ENCODE data around the gene TANGO6.
"Not testable (repeated sequence)": the region's sequence is repeated elsewhere in the genome, so short reads cannot be mapped to it uniquely, and the experiment has no call there.

The TANGO6 gene

GRCh38 chr16:69012906-69013305 lies 169.6 kb downstream of the TANGO6 start:
- no peak for DNase-seq (ENCODE audit: low read depth)

- DNase-seq (ENCODE audit: low read depth): no peak
Measured at GRCh38 chr16:69013991-69014390, 170.7 kb downstream of the TANGO6 start.

- no peak for DNase-seq (ENCODE audit: low read depth)
Measured at GRCh38 chr16:69014811-69015210, 171.5 kb downstream of the TANGO6 start.

GRCh38 chr16:69017036-69017783 lies 173.9 kb downstream of the TANGO6 start:
- no peak for DNase-seq (ENCODE audit: low read depth)

DNA sequence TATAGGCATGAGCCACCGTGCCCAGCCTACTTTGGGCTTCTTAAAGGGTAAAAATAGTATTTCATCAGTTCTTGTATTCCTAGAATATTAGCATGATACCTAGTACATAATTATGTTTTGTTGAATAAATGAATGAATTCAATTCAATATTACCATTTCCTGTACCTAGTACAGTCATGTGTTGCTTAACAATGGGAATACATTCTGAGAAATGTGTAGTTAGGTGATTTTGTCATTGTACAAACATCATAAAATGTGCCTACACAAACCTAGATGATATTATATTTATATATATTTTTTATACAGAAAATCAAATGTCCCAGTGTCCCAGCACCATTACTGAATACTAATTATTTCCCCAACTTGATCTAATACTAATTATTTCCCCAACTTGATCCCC lies 176.5 kb downstream of the TANGO6 start:
- DNase-seq (ENCODE audit: low read depth): no peak

- DNase-seq (ENCODE audit: low read depth): no peak
Measured at GRCh38 chr16:69029121-69029520, 185.8 kb downstream of the TANGO6 start.

DNA sequence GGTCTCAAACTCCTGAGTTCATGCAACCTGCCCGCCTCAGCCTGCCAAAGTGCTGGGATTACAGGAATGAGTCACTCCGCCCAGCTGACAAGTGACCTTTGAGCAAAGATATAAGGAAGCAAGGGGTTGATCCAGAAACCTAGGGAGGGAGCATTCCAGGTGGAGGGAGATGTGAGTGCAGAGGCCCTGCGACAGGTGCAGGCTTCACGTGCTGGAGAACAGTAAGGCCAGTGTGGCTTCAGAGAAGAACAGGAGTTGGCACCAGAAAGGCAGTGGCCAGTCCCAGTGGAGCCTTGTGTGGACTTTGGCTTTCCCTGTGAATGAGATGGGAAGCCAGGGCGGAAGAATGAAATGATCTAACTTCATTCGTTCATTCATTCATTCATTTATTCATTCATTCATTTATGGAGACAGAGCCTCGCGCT lies 188.6 kb downstream of the TANGO6 start:
- no peak for DNase-seq (ENCODE audit: low read depth)

DNA sequence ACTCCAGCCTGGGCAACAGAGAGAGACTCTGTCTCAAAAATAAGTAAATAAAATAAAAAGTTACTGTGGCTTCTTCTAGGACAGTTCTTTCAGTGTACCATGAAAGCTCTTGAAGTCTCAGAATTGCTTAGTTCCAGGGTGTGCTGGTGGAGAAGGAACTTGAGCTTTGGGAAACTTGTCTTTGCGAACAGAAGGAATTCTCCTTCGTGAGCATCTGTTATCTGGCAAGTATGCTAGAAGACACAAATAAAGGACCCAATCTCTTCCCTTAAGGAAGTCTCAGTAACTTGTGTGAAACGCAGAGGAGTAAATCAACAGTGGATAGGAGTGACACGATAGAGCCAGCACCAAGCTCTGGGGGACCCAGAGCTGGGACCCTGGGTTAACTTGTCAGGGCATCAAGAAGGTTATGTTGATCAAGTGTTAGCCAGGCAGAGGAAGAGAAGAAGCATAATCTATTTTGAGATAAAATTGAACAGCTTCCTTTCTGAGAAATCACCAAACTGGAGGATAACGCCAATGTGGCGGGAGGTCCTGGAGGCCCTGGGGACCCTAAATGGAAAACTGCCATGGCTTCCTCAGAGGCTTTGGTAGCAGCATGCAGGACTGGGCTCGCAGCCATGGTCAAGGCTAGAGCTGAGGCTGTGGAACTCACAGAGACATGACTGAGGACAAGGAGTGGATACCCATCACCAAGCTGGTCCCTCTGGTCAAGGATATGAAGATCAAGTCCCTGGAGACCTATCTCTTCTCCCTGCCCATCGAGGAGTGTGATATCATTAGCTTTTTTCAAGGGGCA lies 190.0 kb downstream of the TANGO6 start:
- DNase-seq (ENCODE audit: low read depth): no peak

DNA sequence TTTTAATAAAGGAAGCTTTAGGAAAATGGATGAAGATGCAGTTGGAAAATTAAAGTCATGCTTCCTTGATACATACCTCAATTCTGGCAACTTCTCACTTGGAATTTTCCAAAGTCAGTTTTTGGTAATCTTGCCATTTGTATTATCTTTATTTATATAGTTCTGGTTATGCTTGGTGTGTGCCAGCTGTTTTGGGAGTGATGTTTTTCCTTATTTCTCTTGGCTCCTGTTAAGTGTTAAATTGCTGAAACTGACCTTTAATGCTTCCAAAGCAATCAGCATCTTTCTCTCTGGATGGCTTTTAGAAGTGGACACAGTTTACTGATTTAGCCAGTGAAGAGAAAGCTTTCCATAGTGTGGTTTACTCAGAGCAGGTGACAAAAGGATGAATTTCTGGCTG lies 192.0 kb downstream of the TANGO6 start:
- no peak for DNase-seq (ENCODE audit: low read depth)

- no peak for DNase-seq (ENCODE audit: low read depth)
Measured at GRCh38 chr16:69036399-69037091, 193.2 kb downstream of the TANGO6 start.

GRCh38 chr16:69037373-69038160 lies 194.2 kb downstream of the TANGO6 start:
- no peak for DNase-seq (ENCODE audit: low read depth)

- DNase-seq (ENCODE audit: low read depth): no peak
Measured at GRCh38 chr16:69039333-69039941, 196.1 kb downstream of the TANGO6 start.

- no peak for DNase-seq (ENCODE audit: low read depth)
Measured at GRCh38 chr16:69040144-69040909, 197.0 kb downstream of the TANGO6 start.

DNA sequence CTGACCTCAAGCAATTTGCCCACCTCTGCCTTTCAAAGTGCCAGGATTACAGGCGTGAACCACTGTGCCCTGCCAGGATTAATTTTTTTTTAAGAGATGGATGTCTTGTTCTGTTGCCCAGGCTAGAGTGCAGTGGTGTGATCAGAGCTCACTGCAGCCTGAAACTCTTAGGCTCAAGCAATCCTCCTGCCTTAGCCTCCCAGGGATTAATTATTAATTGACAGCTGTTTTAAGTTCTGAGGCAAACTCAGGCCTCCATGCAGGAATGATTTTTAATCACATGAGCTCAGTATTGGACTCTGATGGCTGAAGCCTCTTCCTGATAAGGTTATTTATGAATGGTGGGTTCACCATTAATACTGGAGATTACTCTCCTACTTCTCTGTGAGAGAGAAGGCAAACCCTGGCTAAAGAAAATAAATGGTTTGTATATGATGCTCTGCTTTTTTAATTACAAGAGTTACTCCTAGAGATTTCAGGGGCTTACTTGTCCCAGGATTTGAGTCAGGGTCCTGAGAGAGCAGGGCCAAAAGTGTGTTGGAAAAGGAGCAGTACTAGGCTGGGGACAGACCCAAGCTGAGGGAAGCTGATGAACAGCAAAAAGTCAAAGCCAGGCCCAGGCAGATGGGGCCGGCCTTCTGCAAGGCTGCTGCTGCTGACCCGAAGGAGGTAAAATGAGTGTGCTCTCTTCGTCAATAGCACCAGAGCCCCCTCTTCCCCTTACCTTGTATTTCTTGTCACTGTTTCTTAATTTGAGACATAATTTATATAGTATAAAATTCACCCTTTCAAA lies 205.2 kb downstream of the TANGO6 start:
- DNase-seq (ENCODE audit: low read depth): no peak

DNA sequence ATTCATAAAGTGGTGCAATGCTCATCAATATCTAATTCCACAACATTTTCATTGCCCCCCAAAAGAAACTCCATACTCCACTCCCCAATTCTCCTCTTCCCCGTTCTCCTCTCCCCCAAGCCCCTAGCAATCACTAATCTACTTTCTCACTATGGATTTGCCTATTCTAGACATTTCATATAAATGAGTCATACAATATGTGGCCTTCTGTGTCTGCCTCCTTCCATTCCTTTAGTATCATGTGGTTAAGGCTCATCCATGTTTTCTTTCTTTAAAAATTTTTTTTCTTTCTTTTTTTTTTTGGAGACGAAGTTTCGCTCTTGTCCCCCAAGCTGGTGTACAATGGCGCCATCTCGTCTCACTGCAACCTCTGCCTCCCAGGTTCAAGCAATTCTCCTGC lies 205.8 kb downstream of the TANGO6 start:
- no peak for DNase-seq (ENCODE audit: low read depth)

GRCh38 chr16:69049603-69050375 lies 206.5 kb downstream of the TANGO6 start:
- no peak for DNase-seq (ENCODE audit: low read depth)

- not testable (repeated sequence) for DNase-seq (ENCODE audit: low read depth)
Measured at GRCh38 chr16:69051517-69051830, 208.1 kb downstream of the TANGO6 start.

GRCh38 chr16:69055008-69055407 lies 211.7 kb downstream of the TANGO6 start:
- no peak for DNase-seq (ENCODE audit: low read depth)

DNA sequence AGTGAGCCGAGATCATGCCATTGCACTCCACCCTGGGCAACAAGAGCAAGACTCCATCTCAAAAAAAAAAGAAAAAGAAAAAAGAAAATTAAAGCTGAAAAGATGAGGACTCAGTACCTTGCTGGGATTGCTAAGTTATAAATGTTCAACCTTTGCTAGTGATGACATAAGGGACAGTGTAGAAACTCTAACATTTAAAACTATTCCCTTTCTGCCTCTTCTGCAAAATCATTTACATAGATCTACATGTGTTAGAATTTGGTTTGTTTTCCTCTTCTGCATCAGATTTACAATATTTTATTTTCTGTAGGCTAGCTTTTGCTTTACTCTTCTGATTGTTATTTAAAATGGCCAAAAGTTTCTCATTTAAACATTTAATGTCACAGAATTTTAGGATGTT lies 212.6 kb downstream of the TANGO6 start:
- no peak for DNase-seq (ENCODE audit: low read depth)
